ENCODE measurements around the gene SVIL.

SVIL gene

DNA sequence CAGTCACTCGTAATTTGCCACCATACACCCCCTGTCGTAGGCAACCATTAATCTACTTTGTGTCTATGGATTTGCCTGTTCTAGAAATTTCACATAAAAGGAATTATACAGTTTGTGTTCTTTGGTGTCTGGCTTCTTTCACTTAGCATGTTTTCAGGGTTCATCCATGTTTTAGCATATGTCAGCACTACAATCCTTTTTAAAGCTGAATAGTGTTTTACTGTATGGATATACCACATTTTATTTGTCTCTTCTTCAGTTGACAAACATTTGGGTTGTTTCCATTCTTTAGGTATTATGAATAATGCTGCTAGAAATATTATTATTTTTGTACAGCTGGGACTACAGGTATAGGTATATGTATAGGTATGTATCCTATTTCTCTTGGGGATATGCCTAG is 17.4 kb upstream of the SVIL start:
- in situ Hi-C loops (cut with MboI; ENCODE audit: low pct_unique_long_range_greater_than_20kb, low sequenced_read_pairs), result no loop called here
- no peak for DNase-seq

DNA sequence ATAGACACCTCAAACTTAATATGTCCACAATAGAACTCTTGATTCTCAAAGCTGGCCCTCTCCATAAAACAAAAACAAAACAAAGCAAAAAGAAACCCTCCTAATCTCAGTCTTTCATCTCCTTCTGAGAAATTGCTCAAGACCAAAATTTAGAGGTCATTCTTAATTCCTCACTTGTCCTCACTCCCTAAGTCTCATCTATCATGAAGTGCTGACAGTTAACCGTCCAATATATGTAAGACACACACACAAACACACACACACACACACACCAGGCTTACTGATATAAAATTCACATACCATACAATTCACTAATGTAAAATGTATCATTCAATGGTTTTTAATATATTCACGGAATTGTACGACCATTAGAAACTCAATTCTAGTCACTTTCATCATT is 17.0 kb upstream of the SVIL start:
- in situ Hi-C loops (cut with MboI; ENCODE audit: low pct_unique_long_range_greater_than_20kb, low sequenced_read_pairs), result no loop called here
- no peak for DNase-seq

DNA sequence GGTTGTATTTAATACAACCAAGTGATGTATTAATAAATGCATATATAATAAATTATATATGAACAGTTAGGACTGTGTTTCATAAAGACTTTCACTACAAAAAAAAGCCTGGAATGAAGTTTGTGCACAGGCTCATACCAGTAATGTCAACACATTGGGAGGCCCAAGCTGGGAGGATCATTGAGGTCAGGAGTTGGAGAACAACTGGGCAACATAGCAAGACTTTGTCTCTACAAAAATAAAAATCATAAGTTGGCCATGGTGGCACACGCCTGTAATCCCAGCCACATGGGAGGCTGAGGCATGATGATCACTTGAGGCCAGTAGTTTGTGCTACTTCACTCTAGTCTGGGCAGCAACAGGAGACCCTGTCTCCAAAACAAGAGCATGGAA is 15.8 kb upstream of the SVIL start:
- in situ Hi-C loops (cut with MboI; ENCODE audit: low pct_unique_long_range_greater_than_20kb, low sequenced_read_pairs), result no loop called here
- no peak for DNase-seq

DNA sequence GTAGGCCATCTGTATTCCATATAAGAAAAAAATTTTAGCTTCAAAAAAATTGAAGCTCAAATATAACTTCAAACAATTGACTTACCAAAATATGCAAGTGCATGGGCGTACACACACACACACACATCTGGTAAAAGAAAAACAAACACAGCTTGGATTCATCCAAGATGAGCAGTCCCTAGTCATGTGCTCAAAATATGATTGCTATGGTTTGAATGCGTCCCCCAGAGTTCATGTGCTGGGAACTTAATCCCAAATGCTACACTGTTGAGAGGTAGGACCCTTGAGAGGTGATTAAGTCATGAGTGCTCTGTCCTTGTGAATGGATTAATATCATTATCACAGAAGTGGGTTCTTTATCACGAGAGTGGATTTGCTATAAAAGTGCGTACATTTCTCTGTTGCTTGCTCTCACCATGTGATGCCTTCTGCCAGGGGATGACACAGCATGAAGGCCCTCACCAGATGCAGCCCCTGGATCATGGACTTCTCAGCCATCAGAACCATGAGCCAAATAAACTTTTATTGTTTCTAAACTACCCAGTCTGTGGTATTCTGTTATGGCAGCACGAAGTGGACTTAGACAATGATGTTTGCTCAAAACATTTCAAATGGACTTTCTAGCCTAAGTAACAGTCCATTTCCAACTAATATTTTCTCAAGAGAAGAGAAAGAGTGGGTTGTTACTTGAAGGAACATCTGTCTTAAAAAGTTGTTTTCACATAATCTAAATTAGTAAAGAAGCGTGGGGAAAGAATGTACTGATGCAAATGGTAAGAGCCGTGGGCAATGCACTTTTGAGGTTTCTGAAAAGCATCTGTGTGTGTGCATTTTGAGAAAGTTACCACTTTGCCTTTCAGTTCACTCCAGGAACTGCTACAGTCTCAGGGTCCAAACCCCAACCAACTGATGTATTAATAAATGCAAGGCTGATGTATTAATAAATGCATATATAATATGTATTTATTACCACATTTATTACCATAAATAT is 15.1 kb upstream of the SVIL start:
- no peak for DNase-seq
- in situ Hi-C loops (cut with MboI; ENCODE audit: low pct_unique_long_range_greater_than_20kb, low sequenced_read_pairs), result no loop called here

DNA sequence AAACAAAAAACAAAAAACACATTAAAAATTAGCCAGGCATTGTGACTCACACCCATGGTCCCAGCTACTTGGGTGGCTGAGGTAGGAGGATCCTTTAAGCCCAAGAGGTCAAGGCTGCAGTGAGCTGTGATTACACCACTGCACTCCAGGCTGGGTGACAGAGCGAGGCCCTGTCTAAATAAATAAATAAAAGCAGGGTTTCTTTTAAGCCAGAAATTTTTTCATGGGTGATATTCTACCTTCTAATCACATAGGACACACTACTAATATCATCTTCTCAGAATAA is 14.2 kb upstream of the SVIL start:
- in situ Hi-C loops (cut with MboI; ENCODE audit: low pct_unique_long_range_greater_than_20kb, low sequenced_read_pairs), result no loop called here
- no peak for DNase-seq

DNA sequence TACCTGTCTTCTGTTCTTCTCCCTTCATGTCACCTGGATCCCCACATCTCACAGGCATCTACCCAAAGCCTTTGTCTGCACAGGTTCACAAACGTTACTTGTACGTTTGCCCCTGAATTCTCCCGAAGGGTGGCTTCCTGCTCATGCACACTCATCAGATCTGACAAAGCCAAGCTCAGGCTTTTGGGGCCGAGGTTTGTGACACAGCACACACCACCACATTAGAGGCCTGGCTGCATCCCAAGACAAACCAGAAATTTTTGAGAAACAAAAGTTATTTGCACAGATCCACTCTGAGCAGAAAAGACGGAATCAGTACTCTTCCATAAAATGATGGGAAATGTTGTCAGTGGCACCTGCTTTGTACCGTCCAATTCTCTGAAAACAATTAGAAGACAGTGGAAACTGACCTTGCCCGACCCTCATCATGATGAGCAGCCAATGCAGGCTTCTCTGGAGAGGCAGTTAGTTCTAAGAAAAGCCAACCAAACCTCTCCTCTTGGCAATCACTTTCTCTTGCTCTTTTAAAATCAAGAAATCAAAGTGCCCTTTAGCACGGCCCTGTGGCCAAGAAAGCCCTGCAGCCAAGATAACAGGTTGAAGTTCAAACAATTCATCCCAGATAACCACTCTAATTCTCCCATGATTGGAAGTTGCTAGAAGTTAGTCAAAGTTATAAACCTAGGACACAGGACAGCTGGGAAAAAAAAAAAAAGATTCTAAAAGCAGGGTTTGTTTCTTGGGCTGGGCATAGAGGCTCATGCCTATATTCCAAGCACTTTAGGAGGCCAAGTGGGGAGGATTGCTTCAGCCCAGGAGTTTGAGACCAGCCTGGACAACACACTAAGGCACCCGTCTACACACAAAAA is 13.6 kb upstream of the SVIL start:
- no peak for DNase-seq
- in situ Hi-C loops (cut with MboI; ENCODE audit: low pct_unique_long_range_greater_than_20kb, low sequenced_read_pairs), result no loop called here

DNA sequence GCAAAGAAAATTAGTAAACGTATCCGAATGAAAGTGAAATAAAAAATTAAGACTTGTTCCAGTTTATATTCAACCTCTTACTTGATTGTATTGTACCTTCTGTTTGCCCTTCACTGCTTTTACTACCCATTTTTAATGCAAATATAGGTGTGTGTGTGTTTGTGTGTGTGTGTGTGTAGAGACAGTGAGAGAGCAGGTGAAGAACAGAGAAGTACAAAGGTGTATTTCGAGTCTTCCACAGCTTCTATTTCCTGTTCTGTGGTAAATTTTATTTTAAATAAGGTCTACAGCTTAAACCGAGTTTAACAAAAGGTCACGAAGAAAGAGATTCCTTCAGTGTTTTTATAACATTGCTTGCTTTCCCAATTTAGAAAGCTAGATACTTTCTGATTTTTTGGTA is 12.7 kb upstream of the SVIL start:
- in situ Hi-C loops (cut with MboI; ENCODE audit: low pct_unique_long_range_greater_than_20kb, low sequenced_read_pairs), result no loop called here
- no peak for DNase-seq

DNA sequence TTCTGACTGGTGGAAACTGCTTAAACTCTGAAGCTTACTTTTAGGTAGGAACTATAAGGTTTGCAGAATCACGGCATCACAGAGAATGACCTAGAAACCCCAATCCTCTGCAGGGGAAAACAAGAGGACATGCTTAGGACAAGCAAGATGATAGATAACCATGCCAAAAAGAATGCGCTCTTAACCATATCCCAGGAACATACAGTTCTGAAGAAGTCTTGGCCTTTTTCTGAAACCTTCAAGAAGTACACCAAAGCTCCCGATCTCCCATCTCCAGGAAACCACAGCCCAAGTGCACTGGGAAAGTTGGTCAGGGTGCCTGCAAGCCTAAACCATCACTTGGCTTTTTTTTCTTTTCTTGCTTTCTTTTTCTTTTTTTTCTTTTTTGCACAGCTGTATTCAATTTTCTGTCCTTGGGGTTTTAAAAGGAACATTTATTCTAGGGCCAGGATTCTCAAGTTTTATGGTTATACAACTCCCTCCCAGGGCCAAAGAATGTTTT is 12.2 kb upstream of the SVIL start:
- in situ Hi-C loops (cut with MboI; ENCODE audit: low pct_unique_long_range_greater_than_20kb, low sequenced_read_pairs), result no loop called here
- DNase-seq, result no peak

DNA sequence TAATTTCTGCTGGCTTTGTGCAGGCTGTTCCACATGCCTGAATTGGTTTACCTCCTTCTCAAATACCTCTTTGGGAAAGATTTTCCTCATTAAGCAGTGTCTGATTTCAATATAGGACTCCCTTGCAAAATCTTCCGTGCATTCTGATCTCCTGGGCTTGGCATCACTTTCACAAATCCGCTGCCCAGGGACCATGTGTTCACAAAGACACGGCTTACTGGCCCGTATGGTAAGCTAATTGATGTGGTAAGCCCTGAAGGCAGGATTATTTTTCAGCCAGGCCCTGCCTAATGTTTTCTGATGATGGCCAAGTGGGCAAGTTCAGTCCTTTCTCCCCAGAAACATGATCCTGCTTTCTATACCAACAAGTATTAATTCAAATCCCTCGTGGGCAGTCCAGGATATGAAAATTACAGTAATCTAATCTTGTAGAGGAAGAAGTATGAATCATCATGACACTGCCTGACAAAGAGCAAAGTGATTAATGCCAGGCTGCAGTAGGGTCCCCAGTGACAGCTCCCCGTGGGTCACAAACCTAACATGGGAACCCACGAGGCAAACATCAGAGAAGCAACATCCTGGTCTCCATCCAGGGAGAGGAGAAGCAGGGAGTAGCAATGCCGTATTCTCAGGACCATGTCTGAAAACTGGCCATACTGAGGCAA is 11.6 kb upstream of the SVIL start:
- no peak for DNase-seq
- in situ Hi-C loops (cut with MboI; ENCODE audit: low pct_unique_long_range_greater_than_20kb, low sequenced_read_pairs), result no loop called here

DNA sequence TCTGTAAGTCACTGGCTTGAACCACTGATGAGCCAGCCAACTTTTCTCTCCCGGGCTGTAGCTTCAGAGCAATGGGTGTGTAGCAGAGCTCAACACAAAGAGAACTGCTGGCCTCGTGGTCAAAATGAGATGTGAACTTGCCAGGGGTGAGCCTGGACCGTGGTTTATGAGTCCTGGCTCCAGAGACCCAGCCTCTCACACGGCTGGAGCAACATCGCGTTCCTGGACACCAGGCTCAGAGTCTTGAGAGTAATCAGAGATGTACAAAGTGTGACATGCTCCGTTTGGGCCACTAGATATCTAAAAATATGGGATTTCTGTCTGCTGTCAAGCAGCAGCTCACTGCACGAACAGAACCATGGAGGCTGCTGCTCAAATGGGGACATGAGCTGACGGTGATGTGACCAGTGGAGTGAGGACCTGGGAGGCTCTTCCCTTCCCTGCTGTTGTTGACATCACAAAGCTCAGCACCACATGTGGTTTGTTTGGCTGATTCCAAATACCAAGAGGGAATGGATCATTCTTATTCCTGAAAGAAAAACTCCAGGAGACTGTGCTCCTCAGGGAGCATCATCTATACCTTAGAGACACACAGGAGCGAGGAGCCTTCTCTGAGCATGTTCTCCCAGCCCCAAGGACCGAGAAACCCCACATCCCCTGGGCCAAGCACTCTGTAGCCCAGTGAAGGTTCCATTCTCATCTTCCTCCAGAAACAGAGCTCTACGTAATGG is 9.2 kb upstream of the SVIL start:
- DNase-seq, result no peak
- in situ Hi-C loops (cut with MboI; ENCODE audit: low pct_unique_long_range_greater_than_20kb, low sequenced_read_pairs), result no loop called here

DNA sequence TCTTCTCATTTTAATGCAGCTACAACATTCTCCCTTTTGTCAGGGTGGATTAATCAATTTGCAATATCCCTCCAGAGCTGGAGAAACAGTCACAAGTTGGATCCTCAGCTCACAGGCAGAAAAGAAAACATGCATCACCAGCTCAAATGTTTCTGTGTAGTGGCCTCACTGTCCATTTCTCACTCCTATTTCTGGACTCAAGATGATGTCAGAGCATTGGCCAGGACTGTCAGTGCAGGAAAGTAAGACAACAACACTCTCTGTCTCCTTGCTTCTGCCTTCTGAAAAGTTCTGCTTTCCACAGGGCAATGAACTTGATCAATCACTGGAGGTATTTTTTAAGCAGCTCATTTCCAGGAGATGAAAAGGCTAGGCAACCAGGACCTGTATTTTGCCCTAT is 8.2 kb upstream of the SVIL start:
- DNase-seq, result no peak
- in situ Hi-C loops (cut with MboI; ENCODE audit: low pct_unique_long_range_greater_than_20kb, low sequenced_read_pairs), result no loop called here

DNA sequence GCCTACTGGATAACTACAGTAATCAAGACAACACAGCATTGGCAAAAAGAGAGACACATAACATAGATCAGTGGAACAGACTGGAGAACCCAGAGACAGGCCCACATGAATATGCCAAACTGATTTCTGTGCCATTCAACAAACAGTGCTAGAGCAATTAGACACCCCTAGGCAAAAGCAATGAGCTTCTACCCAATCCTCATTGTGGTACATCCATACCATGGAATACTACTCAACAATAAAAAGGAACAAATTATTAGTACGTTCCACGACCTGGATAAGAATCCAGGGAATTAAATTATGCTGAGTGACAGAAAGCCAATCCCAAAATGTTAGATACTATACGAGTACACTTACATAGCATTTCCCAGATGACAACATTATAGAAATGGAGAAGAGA is 2.8 kb upstream of the SVIL start:
- in situ Hi-C loops (cut with MboI; ENCODE audit: low pct_unique_long_range_greater_than_20kb, low sequenced_read_pairs), result no loop called here
- DNase-seq, result no peak

DNA sequence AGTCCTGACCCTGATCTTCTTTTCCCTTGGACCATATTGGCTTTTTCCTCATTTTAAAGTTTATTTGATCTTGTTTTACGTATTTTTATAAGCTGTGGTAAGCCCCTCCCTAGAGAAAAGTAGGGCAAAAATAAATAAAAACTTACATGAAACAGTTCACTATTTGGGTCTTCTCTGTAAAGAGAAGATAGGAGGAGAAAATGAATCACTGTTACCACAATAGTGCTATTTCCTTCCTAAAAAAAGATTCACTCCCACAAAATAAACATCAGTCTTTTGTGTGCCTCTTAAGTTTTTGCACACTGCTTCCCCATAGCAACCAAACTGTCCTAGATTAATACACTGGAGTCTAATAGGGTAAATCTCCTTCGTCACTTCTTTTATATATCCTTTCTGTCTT is 1.4 kb upstream of the SVIL start:
- in situ Hi-C loops (cut with MboI; ENCODE audit: low pct_unique_long_range_greater_than_20kb, low sequenced_read_pairs), result no loop called here
- peak; percentile 56 for DNase-seq

DNA sequence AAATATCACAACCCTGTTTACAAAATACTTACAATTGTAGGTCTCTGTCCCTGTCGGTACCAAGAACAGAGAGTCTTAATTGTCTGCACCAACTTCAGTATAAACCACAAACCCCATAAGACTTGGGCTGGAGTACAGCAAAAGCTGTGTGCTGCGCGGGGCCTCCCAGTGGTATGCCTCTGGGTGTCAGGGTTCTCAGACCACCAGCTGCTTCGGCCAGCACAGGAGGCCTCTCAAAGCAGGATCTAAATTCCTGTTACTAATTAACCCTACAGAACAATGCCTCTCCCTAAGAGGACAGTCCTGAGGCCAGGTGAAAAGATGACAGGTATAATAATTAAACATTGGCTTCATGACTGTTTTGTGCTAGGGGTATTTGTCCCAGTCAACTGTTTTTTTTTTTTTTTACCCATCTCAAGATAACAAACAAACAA is 957 bp upstream of the SVIL start:
- no peak for DNase-seq
- in situ Hi-C loops (cut with MboI; ENCODE audit: low pct_unique_long_range_greater_than_20kb, low sequenced_read_pairs), result no loop called here

DNA sequence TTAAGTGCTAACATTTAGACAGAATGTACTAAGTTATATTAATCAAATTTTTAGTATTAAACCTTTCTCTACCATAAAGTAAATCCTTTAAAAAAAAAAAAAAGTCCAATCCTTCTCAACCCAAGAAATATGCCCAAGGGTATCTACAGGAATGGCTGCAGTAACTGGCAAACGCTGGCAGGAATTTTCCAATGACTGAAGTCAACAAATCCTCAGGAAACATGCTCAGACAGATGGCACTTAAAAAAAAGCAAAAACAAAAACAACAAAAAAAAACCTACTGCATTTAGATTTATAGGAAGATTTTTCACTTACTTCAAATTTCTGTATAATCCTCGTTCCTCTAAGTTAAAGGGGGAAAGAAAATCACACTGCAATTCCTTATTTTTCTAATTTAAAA is 666 bp downstream of the SVIL start:
- in situ Hi-C loops (cut with MboI; ENCODE audit: low pct_unique_long_range_greater_than_20kb, low sequenced_read_pairs), result no loop called here
- DNase-seq, result no peak

DNA sequence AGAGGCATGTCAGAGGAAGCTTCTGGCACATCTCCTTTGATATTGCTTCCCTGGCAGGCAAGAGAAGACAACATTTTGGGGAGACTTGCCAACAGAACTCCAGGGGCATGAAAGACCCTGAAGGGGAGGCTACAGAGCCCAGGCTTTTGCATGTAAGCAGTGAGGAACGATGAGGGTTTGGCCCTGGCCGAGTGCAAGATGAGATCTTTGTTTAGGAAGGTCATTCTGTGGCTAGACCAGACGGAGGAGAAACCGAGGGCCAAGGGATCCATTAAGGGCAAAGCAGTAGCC is 3.8 kb downstream of the SVIL start:
- in situ Hi-C loops (cut with MboI; ENCODE audit: low pct_unique_long_range_greater_than_20kb, low sequenced_read_pairs), result no loop called here

DNA sequence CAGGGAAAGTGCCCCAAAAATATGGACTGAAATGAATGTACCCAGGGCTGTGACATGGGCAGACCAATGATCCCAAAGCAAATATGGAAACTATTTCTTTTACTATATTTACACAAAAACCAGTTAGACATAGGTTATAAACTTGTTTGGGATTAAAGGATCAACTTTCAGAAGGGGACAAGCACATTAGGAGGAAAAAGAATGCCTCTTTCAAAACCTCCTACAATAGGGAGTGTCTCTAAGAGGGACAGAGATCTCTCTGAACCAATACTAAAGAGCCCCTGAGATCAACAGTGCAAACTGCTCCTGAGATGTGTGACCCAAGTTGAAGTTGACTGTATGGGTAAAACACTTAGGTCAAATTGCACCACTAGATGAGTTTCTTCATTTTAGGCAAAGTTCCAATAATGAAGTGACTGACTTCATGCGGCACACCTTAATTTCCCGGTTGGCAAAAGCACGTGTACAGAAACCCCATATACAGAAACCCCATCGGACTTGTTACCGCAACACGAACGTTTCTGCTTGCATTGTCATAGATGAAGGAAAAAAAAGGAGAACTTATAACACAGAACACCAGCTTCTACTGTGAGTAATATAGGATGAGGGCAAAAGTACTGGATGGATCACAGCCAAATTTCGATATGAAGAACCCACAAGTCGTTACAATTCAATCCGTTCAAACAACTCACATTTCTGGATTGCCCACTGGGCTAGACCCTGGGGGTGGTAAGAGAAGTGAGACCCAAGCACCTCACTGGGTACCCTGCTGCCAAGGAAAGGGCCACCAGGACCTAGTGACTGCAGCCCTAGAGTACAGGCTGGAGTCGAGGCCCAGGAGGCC is 4.3 kb downstream of the SVIL start:
- no peak for DNase-seq
- in situ Hi-C loops (cut with MboI; ENCODE audit: low pct_unique_long_range_greater_than_20kb, low sequenced_read_pairs), result no loop called here

More for the DNA sequence above, 3.8 kb downstream of the SVIL start:
- no peak for DNase-seq

DNA sequence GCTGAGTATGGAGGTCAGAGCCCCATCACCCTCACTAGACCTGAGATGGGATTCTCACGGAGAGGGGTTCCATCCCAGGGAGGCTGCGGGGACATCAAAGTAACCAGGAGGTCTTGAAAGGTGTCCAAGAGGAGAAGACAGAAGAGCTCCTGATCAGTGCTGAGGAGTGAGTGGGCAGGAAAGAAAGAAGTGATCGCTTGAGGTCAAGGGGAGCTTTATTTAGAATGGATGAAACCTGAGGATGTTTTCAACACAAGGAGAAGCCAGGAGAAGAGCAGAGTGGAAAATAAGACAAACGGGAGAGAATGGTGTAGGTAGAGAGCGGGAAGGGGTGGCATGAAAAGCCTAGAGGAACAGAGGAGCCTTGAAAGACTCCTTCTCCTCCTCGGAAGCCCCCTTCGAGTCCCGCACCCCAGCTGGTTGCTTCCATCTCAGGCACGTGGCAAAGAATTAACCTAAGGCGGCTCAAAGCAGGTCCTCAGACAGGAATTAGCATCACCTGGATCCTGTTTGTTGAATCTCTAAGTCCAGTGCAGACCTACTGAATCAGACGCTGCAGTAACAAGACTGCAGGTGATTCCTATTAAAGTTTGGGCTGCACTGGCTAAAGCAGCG is 5.8 kb downstream of the SVIL start:
- DNase-seq, result no peak
- in situ Hi-C loops (cut with MboI; ENCODE audit: low pct_unique_long_range_greater_than_20kb, low sequenced_read_pairs), result no loop called here
